Tongue (tissue), 2 donors: ENCODE measurements around the gene GRID2. TPM values are rescaled to one million over a fixed set of nuclear protein-coding genes. Genes with fewer than 3 reads are reported as not detected.
A peak's percentile ranks its signal among the peaks of the same experiment; 100 is the strongest.

Experiments
- DNase-seq: peaks from one replicate; pipeline ENCODE4 v3.0.0-alpha.2; 2015
- total RNA-seq: library from RNA; depleted of rRNA; stranded (reverse); fragments of >200 nt; gene quantifications from one replicate; pipeline ENCODE4 v1.2.3, GENCODE V29; 2014

Gene GRID2
- total RNA-seq, 1 donor from 2014 or later = 1.6 TPM

DNA sequence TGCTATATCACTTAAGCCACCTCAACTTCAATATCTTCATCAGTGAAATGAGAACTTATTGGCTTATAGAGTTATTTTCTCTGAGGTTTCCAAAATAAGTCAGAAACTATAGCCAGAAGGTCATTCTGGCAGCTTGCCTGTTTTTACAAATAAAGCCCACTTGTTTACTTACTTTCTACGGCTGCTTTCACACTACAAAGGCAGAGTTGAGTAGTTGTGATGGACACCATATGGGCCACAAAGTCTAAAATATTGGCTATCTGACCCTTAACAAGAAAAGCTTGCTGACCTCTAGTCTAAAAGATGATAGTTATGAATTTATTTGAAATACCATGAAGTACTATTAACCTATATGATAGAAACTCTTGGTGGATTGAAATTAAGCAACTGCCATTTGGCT is 1457.5 kb downstream of the GRID2 start:
- no peak for DNase-seq

DNA sequence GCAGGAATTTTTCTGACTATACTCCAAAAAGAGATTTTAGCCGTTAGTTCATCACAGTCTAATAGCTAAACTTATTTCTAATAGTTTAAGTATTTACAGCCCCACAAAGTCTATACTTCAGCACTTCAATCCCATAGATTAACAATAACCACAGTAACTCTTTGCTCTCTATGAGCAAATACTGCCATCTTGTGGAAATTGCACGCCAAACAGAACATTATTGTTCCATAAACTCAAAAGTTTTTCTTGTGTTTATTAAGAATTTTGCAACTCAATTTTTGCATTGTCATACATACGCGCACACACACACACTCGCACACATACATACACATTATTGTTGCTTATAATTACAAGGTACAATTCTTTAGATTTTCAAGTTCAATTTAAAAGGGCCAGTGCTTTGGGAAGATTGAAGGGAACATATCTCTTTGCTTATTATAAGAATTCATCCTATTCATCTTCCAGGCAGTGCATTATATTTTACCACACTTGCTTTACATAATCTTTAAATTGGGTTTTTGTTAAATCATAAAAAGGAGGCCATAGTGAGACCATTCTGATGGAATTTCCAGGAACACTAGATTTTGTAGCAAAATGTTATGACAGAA is 1461.0 kb downstream of the GRID2 start:
- peak; percentile 74 for DNase-seq

DNA sequence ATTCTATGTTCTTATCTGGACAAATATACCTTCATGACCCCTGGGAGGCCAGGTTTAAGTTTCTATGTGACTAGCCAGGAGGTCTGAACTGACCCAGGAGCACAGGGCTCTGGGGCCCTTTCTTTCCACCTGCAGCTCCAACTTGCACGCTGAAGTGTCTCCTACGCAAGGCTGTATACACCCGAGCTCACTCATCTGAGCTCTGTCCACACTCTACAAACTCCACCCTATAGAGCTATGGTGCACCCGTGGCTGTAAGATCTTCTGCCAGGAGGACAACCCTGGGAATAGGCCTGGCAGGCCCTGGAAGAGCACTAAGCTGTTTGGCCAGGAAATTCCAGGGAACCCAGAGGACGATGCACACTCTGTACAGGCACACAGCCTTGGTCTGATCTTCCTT is 1464.2 kb downstream of the GRID2 start:
- DNase-seq = no peak

DNA sequence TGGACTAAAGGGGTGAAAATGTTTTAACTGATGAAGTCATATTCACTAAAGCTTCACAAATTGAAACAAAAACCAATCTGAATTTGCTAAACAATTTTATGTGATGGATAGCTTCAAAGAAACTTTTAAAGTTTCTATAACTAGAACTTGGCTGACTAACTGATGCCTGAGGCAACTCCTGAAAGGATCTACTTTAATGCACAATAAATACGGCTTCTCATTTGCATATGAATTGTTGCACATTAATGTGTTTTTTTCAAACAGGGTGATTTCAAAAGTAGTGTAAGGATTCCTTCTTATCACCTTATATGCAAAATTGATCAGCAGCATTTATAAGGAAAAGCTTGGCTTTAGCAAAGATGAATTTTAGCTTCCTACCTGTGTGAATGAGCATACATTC is 1466.4 kb downstream of the GRID2 start:
- no peak for DNase-seq

DNA sequence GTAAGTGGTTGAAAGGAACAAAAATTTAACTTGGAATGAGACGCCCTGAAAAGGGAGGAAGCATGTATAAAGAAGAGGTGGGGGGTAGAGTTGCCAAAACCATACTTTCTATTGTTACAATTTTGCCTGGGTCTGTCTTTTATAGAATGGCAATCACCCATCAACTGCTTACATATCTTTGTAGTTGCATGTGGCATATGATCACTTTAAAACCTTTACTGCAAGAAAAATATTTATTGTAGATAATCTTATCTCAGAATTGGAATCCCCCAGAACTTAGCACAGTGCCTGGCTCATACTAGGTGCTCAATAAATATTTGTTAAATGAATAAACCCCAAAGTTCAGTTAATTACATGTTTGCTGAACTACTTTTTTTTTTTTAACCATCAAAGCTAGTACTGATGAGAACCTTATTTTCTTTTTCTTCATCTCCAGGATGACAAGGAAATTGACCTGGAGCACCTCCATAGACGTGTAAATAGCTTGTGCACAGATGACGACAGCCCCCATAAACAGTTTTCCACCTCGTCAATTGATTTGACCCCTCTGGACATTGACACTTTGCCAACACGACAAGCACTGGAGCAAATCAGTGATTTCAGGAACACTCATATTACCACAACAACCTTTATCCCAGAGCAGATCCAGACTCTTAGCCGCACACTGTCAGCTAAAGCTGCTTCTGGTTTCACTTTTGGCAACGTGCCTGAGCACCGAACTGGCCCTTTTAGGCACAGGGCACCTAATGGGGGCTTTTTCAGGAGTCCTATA is 1468.1 kb downstream of the GRID2 start:
- DNase-seq = no peak

DNA sequence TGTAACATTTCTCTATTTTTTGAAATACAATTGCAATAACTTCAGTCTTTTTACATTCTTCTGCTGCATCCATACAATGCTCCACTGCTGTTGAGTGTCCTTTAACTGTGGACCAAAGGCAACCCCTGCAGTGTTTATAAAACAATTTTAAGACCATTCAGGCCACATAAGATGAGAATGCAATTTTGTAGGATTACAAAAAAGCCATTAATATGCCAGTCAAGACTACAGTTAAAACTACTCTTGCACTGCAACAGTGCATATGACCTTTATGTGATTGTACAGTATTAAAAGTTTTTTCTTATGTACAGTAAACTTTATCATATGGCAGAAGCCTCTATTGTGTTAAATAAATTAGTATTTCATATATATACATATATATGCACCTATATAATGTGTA is 1469.1 kb downstream of the GRID2 start:
- no peak for DNase-seq

DNA sequence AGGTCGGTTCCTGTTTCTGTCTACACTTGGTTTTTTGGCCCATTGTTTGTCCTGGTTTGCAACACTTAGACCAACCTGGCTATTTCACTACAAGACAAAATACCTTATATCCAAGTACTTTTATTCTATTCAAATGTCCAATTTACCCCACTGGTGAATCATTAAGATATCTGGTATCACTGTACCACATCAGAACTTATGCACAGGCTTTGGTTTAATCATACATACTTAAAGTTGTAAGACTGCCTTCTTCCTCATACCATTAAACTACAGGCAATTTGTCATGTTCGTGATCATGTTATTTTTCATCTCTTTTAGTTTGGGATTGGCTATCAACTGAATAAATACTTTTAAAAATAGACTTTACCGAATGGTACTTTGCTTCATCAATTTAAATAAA is 1471.8 kb downstream of the GRID2 start:
- DNase-seq = no peak

DNA sequence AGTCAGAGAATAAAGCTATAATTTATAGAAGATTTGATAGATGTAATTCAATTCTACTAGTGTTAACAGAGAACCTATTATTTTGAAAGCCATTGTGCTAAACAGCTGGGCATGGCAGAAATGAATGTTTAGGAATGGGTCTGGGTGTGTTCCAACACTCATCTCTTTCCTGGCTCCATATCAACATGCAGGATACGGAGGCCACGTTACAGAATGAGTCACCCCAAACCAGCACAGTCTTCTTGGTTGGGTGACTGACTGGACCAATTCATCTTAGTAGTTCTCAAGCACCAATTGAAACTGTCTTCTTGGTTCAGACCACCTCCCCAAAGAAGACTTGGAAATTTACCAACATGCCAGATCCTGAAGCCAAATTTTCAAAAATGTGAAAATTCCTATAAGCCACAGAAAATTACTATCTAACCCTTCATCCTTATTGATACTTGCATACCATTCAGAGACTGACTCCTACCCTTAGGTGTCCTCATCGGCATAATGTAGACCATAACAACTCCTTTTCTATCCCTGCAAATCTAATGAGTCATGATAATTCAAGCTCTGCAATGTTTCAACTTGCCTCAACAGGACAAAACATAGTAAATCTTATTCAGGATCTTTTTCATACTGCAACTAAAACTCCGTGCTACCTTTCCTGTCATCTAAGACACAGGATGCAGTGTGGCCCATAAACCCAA is 1472.8 kb downstream of the GRID2 start:
- DNase-seq = no peak

DNA sequence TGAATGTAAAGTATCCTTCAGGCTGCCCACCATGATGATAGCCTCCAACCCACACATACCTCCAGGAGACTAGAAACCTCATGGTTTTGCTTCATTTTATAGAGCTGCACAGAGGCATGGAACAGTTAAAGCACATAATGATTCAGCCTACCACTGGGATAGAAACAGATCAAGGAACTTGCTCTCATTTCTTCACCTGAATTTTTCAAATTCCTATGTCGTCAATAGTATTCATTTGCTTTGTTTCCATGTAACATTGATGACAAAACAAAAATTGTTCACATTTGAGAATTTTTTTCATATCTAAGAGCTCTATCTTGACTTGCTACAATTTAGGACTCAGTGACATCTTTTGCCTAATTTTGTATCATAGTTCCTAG is 1473.3 kb downstream of the GRID2 start:
- DNase-seq = no peak

DNA sequence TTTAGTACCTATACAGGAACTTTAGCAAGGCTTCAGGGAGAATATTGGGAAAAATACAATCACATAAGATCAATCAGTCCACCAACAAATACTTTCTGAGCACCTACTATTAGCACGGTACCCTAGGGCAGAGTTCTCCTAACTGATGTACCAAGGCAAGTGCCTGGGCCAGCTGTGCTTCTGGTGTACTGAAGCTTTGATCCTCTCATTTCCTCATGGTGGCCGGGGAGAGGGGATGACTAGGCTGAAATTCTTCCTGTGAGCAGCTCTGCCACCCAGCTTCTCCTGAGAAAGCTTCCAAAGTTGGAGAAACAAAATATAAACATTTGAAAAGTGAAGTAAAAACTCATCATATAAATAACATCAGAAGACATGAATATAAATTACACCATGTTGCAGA is 1475.5 kb downstream of the GRID2 start:
- no peak for DNase-seq

DNA sequence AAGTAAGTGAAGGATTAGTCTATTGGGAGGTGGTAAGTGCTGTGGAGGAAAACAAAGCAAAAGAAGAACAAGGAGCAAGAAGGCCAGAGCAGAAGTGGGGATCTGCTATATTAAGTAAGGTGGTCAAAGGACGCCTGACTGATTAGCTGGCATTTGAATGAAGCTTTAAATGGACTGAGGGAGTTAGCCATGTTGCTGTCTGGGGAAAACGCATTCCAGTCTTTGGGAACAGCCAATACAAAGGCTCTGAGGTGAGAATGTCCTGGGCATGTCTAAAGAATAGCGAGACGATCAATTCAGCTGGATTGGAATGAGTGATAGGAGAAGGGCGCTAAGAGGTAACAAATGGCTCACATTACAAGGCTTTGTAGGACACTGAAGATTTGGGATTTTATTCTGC is 1476.3 kb downstream of the GRID2 start:
- no peak for DNase-seq

DNA sequence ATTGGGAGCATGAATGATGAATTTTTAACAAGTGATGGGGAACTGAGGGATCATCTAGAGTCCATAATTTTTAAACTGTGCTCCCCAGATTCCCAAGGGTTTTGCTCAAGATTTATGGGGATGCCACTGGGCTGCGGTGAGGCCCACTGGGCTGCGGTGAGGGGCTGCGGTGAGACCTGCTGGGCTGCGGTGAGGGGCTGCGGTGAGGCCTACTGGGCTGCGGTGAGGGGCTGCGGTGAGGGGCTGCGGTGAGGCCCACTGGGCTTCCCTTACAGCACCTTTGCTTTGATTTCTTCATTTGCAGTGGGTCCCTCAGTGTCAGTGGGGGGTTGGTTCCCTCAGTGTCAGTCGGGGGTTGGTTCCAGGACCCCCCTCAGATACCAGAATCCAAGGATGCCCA is 1477.4 kb downstream of the GRID2 start:
- DNase-seq = no peak

DNA sequence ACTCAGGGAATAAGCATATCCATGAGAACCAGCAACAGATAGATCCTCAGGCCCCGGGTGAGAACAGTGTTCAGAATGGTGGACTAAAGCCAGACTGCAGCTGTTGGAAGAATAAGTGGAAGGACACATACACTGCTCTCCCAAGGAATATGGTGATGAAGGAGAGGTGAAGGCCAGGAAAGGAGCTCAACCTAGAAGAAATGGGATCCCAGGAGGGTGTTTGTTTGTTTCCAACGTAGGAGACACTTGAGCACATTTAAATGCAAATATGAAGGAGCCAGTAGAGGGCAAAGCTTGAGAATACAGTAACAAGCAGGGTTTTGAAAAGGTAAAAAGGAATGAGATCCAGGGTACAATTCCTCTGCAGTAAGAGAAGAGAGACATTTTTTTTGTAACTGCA is 1482.4 kb downstream of the GRID2 start:
- DNase-seq = no peak

DNA sequence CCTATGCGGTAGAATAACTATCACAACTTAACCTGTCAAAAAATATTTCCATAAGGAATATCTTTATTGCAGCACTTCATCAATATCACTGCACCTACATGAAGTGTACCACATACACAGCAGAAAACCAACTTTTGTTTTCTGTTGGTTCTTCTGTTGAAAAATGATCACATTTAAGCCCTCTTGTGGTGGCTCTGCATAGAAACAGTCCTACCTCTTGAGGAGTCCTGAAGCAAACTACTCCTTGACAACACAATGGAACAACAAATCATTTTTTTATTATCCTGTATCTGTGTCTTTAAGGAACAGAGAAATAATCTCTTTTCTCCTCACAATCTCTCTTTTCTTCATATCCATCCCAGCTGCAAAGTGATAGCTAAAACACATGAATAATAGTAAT is 1484.9 kb downstream of the GRID2 start:
- no peak for DNase-seq

DNA sequence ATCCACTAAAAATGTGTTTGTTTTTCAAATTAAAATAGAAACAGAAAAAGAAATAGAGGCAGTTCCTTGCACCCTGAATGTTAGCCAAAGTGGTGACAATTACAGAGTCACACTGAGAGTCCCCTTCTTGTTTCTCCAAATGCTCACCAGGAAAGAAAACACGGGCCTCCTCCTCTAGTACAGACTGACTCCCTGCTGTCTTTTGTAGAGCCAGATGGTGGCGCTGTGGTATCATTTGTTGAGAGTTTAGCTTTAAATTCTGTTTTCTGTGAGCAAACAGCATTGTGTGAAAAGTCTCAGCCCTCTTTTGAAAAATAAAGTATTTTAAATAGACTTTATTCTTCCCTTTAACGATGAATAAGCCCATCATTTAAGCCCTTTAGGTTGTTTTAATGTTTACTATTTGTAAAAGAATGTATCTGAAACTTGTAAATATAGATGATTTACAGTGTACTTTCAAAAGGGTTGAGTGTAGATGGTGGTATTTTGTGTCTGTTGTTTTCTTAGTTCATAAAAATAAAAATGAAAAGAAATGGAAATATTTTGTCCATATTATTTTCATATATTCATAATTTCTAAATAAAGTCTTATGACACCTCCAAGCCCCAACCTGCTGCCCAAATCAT is 1487.9 kb downstream of the GRID2 start:
- peak; percentile 82 for DNase-seq

DNA sequence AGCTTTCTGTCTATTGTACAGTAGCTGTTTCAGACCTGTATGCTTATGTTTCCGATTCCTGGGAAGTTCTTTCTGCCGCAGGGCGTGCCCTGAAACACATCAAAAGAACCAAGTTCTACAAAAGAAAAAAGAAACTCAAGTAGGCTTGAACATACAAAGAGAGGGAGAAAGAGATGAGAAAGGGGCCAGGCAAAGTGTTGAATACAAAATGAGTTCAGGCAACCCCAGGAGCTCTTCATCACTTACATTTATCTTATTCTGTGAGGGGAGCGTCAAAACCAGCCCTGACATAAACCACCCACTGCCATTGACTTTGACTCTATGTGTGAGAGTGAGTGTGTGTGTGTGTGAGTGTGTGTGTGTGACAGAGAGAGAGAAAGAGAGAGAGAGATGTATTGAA is 1498.3 kb downstream of the GRID2 start:
- DNase-seq = no peak

DNA sequence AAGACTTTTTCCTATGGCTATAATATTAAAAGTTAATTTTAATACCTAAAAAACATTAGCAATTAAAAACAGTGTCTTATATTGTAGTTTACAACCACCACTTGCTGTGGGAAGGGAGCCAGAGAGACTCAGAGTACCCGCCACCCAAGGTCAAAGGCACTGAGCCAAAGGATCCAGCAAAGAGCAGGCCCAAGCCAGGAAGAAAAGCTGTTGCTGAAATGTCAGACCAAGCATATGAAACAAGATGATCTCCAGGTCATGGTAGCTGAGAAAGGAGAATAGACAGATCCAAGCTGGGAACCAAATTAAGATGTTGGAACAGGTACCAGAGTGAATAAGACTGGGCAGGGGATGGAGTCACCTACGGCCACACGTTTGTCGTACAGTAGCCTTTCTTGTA is 1506.0 kb downstream of the GRID2 start:
- peak; percentile 34 for DNase-seq

DNA sequence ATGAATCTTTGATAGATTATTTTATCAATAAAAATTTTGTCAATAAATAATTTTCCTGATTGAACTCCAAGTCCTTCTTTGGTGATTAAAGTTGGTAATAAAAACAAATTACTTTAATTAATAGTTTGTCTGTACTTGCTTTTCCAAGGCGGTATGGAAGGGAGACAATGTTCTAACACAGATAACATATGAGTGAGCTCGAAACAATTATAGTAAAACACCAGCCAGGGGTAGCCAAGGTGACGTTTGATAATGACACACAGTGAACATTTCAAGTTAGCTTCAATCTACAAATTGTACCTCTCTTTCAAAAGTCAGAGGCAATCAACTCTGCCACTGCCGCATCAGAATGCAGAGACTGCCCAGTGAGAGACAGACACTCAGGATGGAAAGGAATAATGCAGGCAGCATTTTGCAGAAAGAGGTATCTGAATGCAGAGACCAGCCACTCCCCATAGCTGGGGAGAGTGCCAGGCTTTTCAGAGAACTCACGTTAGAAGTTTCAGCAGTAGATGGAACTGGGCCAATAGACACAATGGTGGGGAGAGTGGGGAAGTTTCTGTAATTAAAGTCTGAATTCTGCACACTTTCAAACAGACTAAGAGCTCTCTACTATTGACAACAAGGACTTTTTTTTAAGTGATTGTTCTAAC is 1506.7 kb downstream of the GRID2 start:
- peak; percentile 37 for DNase-seq

DNA sequence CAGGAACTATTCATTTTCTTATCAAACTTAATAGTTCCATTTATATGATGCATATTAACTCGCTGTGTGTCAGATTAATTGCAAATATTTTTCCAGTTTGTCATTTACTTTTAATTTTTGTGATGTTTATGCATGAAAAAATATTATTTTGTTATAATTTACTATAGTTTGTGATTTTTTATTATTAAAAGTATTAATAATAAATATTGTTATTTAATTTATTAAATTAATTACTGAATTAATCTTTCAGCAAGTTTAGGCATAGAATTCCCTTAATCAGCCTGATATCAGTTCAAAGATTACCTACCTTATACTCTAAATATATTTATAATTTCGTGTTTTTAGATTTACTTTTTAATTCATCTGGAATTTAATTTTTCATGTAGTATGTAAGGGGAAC is 1509.3 kb downstream of the GRID2 start:
- no peak for DNase-seq

DNA sequence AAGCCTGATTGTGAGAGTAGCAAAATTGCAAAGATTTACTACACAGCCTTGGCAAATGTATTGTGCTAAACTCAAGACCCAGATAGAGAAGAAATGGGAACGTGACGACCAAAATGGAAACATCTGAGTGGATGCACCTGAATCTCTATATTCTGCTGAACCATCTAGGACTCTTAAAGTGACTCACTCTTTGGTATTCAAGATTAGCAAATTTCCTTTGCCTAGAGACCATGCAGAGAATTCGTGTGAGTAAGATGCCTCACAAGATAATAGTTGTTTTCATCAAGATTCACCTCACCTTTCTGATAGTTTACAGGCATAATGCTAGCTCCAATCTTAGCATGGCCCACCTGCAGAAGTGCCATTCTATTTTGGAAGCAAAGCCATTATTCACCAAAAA is 1510.4 kb downstream of the GRID2 start:
- no peak for DNase-seq

DNA sequence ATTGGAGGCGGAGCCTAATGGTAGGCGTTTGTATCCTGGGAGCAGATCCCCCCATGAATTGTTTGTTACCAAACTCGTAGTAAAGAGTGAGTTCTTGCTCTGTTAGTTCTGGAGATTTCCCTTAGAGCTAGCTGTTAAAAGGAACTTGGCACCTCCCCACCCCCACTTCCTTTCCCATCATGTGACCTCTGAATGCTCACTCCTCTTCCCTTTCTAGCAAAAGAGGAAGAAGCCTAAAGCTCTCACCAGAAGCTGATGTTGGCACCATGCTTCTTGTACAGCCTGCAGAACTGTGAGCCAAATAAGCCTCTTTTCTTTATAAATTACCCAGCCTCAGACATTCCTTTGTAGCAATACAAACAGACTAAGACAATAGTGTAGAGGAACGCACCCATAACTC is 1511.0 kb downstream of the GRID2 start:
- DNase-seq = no peak
